Spleen (tissue), 7 donors: Measurements from ENCODE around the gene CAMK2G.

ENCODE experiments used
- CTCF ChIP-seq, 11 experiments: fragments of 200-600 bp in 7 of 11; fragments of 450-650 bp in 4 of 11; sonication (generic) in 4 of 11; IDR thresholded peaks in 8 of 11; conservative IDR thresholded peaks in 3 of 11; 1 replicate in 7 of 11; 2 replicates in 4 of 11; pipeline versions ENCODE4 v1.4.0 to v1.8.0; 2016 to 2021; ENCODE audit warnings: antibody characterized with exemption in 11 of 11, inconsistent platforms in 4 of 11, mild to moderate bottlenecking in 1 of 11
- POLR2A ChIP-seq, 3 donors: fragments of 450-650 bp; IDR thresholded peaks; one replicate each; pipeline ENCODE4 v1.5.1; 2017; ENCODE audit warnings: antibody characterized with exemption in 3 of 3, mild to moderate bottlenecking in 1 of 3
- POLR2AphosphoS5 ChIP-seq, 3 donors: sonication (generic); formaldehyde crosslinking; IDR thresholded peaks; one replicate each; pipeline ENCODE4 v1.5.1; 2017; ENCODE audit warnings: antibody characterized with exemption in 3 of 3
- donor health status: DM: no; HTN: no; CAD: no; lungs with moderate emphysema.
- donor health status: DM: no; HTN: no; CAD: no.
- donor health status: DM: no; HTN: no; CAD: no.

- TF ChIP-seq CTCF (IDR thresholded peaks at IDR 0.05 in 8 of 11, conservative IDR thresholded peaks at IDR 0.05 in 3 of 11) (no peak), POLR2A (IDR thresholded peaks at IDR 0.05) (no peak), POLR2AphosphoS5 (IDR thresholded peaks at IDR 0.05) (no peak)
Measured at GRCh38 chr10:73859428-73859783, 14.9 kb downstream of the CAMK2G start.
